GM18907 (cell line): ENCODE results near the gene LDB3.

Experiments used
- ATAC-seq: cut with Tn5 transposase; IDR thresholded peaks from one replicate; pipeline ENCODE4 v1.9.1; 2021; ENCODE audit warnings: mild to moderate bottlenecking, moderate library complexity; ENCODE audit not compliant: unreplicated experiment

The LDB3 gene

DNA sequence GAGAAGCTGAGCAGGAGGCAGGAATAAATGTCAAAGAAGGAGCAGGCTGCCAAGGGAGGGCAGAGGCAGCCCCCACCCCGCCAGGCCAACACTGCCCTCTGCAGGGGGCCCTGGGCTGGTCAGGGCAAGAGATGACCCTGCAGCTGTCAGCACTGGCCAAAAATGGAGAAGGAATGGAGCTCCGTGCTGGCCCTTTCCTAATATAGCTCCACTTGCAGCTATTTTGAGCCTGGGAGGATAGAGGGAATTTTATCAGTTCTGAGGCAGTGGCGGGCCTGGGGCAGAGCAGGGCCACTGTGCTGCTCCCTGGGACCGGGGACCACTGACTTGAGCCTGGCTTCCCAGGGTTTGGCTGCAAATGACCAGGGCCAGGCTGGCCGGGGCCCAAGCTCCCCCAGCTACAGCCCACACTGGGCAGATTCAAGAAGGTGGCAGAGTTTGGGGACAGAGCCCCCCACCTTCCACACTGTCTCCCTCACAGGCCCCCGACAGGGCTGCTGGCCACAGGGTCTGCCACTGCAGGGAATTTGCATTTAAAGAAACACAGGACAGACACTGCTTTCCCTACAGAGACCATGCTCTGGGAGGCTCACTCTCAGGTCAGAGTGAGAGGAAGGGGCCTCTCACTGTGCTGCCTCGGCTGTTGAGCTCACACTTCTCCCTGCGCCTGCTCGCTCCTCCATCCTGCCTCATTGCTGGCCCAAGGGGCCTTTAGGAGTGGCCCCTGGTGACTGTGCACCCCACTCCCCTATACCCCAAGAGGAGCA lies 16.2 kb downstream of the LDB3 start:
- no peak for ATAC-seq

DNA sequence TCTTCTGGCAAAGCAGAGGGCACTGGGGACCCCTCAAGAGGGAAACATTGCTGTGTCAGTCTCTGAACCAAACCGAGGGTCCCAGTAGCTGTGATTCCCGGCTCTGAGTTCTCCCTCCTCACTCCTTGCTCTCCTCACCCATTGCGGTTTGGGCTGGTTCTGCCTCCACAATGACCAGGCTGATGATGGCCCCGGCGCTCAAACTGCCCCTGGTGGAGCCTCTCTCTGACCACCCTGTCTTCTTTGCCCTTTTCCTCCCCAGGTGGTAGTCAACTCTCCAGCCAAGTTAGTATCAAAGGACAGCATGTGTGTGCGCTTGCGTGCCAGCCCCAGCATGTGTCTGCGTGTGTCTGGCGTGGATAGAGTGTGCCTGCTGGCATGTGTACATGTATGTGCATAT lies 17.1 kb downstream of the LDB3 start:
- ATAC-seq, result no peak

DNA sequence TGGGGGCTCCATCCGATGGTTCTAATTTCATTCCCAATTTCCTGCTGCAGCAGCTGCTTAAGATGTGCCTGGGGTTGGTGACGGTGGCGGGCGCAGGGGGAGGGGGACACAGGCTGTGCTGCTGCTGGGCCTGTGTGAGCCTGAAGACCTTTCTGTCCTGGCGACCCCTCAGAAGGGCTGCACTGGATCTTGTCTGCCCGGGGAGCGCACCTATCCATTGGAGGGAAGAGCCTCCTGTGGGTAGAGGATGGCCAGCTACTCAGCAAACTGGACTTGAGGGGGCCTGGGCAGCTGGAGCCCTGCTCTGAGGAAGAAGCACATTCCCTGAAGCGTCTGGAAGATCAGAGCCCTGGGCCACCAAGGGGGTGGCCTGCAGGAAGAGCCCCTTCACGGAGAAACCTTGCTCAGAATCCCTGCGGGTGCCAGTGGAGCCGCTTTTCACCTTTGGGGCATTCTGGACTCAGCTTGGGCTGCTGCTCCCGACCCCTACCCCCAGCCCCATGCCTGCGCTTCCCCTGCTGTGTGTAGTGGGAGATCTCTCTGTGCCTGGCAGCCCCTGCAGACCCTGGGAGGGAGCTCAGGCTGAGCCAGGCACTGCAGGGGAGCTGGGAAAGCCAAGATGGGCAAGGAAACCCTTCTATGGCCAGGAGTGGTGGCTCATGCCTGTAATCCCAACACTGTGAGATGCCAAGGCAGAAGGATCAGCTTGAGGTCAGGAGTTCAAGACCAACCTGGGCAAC lies 17.8 kb downstream of the LDB3 start:
- ATAC-seq, result no peak

DNA sequence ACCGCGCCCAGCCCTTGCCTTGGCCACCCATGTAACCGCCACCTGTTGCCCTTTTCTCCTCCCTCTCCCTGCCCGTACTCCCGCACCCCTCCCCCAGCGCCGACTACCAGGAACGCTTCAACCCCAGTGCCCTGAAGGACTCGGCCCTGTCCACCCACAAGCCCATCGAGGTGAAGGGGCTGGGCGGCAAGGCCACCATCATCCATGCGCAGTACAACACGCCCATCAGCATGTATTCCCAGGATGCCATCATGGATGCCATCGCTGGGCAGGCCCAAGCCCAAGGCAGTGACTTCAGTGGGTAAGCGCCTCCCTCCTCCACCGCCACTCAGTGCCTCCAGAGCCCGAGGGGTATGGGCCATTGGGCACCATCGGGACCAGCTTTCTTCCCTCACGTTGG lies 18.7 kb downstream of the LDB3 start:
- ATAC-seq, result no peak

DNA sequence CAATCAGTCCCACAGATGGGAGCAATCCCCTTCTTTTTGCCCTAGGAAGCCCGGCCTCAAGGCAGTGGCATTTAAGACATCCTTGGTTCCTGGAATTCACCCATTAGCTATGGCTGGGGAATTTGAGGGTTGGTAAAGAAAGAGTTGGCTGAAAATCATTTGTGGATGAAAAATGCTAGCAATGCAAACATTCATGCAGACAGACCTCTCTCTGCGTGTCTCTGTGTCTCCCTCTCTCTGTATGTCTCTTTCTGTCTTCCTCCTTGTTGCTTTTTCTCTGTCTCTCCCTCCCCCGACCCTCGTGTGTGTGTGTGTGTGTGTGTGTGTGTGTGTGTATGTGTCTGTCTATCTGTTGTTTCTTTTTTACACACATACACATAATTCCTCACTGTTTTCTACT lies 19.4 kb downstream of the LDB3 start:
- no peak for ATAC-seq

DNA sequence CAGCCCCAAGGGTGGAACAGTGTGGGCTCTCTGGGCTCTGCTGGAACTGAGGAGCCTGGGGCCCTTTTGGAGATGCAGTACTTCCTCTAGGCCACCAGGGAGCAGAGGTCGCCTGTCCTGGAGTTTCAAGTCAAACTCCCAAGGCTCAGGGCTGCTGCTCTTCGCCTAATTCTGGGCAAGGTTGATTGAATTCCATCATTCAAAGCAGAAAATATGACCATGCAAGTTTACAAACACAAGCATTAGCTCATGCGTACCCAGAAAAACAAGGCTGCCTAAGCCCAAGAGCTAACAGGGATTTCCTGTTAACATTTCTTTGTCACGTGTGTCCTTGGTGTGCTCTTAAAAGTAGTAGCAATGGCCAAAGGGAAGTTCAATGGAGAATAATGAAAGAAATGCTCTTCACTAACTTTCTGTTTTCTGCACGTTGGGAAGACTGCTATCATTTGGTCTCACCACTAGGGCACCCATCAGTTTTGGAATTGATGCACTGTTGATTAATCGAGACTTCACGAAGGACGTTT lies 20.1 kb downstream of the LDB3 start:
- ATAC-seq, result peak; percentile 92

DNA sequence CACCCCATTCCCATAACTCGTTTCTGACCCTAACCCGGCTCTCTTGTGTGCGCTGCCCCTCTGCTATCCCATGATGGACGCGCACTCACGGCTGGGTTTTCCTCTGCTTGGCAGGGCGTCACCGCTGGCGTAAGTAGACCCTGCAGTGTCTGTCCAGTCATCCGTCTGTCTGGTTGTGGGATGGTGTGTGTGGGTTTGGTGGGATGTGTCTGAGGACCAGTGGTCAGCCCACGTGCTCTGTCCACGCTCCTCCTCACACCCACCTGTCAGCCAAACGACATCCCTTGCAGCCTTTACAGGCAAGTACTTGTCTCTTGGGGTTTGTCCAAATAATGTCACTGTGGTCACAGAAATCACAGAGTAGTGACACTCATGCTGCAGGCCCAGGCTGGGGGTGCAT lies 20.8 kb downstream of the LDB3 start:
- ATAC-seq, result no peak

DNA sequence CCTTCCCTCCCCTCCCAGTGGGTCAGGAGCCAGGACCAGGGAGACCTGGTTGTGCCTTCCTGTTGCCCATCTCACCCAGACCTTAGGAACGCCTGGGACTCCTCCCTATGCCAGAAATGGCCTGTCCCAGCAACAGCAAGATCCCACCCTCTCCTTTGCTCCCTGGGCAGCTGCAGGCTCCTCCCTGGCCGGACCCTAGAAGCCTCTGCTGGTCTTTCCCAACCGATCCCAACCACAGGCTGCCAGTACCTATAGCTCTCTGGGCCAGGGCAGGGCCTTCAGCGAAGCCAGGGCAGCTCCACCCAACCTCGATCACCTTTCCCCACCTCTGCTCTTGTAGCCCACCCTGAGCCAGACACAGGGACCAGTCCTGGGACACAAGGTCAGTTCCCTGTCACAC lies 21.9 kb downstream of the LDB3 start:
- no peak for ATAC-seq

DNA sequence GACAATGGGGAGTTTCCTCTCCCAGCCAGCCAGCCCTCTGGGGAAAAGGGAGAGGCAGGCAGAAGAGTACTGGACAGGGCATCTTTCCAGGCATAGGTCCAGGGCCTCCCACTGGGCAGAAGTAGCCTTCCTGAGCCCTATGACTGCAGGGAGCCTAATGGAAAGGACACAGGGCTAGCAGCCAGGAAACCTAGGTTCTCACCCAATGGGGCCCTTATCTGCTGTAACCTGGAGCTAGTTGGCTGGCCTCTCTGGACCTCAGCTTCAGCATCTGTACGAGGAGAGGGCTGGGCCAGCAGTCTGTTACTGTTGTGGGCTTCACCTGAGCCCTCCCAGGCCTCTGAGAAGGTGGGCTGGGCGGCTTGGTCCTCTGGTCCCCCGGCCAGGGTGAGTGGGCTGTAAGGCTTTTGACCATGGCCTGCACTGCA lies 22.4 kb downstream of the LDB3 start:
- ATAC-seq, result no peak

DNA sequence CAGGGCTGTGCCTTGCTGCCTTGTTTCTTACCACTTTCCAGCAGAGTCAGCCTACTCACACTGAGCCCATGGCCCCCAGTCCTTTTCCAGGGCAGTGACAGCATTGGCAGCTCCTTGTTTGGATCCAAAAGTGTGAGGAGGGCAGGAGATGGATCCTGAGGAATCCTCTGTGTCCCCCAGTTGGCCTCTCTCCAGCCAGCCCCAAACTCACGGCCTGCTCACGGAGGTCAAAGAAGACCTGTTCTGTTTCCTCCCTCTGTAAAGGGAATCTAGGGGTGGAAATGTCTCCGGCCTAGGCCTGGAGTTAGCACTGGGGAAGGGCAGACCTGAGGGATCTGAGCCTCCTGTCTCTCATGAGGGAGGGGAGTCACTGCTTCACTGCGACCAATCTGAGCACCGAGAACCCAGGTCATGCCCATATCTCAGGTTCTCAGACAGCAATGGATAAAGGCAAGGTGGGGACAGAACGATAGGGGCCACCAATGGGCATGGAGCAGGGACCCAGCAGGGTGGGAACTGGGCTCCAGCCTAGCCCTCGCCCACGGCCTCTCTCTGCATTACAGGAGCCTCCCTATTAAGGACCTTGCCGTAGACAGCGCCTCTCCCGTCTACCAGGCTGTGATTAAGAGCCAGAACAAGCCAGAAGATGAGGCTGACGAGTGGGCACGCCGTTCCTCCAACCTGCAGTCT lies 23.2 kb downstream of the LDB3 start:
- ATAC-seq, result no peak

DNA sequence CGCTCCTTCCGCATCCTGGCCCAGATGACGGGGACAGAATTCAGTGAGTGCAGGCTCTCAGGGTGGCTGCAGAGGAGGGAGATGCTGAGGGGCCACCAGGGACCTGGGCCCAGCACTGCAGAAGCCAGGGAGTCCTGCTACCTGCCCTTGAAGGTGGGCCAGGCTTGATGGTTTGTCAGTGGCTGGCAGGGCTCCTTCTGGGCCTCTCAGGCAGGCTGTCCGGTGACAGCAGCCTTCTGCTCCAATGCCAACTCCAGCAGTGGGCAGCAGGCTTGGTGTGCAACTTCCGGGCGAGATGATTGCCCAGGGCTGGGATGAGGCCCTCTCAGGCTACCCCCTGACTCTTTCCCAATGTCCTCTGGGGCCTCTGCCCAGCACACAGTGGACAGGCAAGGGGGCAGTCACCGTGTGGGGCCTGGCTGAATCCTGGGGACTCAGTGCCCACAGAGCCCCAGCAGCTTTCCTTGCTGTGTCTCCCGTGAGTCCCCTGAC lies 23.8 kb downstream of the LDB3 start:
- ATAC-seq, result no peak

DNA sequence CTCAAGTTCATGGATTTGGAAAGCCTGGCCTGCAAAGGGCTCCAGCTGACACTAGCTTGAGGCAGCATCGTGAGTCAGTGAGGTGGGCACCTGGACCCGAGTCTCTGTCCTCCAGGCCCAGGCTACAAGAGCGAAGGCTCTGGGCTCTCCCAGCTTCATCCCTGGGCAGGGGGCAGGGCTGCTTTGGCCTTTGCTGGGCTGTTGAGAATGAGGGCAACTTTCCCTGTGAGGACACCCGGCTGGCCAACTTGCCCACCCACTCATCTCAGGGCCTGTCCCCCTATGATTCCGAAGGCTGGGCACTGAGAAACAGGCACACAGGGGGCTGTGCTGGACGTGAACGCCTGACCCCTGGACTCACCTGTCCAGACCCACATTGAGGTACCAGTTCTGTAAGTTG lies 24.4 kb downstream of the LDB3 start:
- ATAC-seq, result no peak

DNA sequence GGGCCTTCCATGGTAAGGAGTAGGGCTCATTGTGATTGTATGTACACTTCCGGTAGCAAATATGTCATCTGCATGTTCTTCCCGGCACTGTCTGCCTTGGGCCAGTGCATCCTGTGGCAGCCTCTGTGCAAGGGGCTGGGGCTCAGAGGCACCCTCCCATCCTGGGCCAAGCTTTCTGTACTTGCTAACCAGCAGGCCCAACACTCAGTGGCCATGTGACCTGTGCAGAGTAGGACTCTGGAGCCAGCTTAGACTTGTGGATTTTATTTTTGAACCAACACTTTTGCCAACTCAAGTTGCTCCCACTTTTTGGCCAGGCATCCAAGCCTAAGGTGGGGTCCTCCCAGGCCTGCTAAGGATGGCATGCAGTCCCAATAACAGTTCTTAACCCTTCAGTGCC lies 25.0 kb downstream of the LDB3 start:
- ATAC-seq, result no peak

DNA sequence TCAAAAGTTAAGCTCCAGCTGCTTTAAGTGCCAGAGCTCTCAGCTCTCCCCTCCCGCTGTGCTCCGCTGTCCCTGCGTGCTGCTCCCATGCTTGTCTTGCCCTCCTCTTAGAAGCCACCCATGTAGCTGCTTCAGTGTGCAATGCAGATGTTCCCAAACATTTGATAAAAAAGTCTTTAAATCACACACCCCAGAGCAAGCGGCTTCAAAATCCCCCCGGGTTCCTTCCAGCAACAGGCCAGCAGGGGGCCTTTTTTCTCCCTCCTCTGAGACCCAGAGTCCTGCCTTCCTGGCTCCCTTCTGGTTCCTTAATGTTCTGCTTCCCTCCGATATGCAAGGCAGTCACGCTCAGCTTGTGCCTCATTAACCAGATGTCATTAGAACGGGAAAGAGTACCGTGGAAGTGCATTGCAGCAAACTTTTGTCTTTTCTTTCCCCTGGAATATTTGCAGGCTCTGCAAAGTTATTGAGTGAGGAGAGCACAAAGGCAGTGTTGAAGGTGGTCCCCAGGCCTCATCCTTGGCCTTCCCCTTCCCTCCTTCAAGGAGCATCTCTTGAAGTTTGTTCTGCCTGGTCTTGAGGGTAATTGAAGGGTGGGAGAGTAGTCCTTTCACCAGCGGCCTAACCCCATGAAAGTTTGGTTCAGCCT lies 25.5 kb downstream of the LDB3 start:
- ATAC-seq, result peak; percentile 63

DNA sequence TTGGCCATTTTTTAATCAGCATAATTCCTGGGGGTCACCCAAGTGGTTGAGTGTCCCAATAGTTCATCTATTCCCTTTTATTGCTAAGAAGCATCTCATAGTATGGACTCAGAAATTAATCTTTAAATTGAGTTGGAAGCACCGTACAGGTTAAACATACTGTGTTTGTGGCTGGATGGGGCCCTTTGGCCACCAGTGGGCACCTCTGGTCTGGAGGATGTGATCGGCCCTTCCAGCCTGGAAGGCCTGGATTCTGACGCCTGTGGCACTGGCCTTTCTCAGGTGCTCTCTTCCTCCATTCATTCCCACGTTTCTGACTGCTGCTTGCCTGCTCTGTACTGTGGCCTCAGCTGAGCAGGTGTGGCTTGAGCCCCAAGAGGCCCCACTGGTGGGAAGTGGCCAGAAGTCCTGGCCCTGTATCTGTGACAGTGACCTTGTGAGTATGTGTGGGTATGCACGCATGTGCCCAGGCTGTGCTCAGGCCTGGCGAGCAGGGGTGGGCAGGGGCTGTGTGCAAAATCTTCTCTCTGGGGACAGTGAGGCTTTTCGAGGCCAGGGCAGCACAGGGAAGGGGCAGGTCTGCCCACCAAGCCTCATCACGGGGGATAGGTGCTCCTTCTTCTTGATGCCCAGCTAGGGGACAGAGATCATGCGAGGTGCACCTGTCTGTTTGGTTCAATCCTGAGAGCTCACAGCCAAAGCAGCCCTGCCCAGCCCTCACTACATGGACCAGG lies 30.1 kb downstream of the LDB3 start:
- ATAC-seq, result no peak

DNA sequence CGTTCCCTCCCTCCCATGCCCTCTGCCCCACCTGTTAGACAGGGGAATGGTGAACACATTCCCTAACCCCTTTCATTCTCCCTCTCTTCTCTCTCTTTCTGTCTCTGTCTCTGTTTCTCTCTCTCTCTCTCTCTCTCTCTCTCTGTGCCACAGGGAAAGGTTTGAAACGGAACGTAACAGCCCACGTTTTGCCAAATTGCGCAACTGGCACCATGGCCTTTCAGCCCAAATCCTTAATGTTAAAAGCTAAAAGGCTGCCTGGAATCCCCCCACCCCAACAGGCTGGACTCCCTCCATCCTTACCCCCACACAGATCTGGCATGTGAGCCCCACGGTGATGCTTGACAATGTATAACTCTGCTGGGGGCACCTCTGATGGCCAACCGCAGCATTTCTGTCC lies 30.8 kb downstream of the LDB3 start:
- ATAC-seq, result no peak

DNA sequence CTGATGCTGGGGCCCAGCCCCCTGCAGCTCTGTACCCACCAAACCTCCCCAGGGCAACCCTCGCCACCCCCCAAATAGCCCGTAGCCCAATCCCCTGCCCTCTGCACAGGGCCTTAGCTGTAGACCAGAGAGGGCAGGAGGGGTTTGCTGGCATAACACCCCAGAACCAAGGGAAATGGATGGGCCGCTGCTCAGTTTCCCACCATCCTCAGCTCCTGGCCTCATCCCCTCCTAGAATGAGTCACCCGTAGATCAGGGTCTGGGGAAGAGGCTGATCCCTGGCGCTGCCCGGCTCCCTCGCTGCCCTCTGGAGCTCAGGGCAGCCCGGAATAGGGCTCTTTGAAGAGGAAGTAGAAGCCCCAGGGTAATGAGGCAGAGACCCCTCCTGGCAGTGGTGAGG lies 31.2 kb downstream of the LDB3 start:
- ATAC-seq, result no peak

DNA sequence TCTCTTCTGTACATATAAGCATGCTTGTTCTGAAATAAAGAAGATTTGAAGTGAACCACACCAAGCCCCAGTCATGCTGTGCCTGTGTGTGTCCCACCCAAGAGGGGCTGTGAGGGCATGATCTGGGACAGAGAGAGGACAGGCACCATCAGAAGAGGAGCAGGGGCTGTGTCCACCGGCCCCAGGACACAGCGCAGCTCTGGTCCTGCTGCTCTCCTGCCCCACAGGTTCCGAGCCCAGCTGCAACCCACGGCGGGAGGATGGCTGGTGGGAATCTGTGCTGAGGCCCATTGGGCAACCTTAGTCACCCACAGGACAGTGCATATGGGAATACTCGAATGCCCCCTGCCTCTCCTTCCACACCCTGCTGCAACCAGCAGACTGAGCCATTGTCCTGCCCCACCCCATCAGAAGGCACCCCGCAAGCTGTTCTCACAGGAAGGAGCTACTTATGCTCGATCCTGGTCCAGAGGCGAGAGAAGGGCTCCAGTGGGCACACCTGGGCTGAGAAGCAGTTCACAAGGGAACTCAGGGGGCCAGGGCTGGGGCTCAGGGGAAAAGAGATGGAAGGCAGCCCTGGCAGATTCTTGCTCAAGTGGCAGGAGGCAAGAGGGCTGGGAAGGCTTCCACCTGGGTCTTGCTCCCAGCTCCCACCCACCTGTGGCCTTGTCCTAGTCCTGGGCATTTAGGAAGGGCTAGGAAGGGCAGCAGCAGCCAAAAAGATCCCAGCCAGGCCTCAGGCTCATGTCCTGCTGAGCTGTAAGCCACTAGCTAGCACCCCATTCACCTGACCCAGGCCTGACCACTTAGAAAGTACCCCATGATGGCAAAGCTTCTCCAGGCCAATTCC lies 31.9 kb downstream of the LDB3 start:
- no peak for ATAC-seq

DNA sequence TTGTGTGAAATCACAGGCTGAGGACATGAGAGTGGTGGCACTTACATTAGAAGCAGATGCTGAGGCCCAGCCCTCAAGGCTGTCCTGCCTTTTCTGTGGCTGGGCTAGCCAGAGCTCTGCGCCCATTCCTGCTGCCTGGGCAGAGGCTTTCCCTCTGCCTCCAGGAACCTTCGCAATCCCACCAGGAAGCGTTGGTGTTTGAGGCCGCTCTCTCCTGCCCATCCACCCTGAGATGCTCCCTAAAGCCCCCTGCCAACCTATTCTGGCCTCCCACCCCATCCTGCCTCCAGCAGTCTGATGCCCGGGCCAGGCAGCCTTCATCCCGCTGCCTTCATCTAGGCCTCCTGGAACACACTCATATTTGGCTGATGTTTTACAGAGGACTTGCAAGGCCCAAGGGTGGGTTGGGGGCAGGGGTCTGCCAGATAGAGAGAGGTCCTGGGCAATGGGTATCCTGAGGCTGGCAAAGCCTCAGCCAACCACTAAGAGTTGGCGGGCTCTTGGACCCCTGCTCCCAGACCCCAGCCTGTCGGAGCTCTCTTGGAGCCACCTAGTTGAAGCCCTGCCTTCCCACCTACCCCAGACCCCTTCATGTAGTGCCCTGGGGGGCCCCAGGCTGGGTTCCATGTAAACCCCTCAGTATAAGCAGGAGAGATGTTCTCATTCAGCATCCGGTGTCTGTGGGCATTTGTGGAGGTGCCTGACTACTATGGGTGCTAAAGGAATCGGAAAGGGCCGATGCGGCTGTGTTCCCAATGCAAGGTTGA lies 32.7 kb downstream of the LDB3 start:
- no peak for ATAC-seq
